ENCODE results near the gene VGLL2. TPM values are rescaled to one million over a fixed set of nuclear protein-coding genes. Genes with fewer than 3 reads are reported as not detected.

VGLL2 gene
- total RNA-seq, 4 donors from 2014 or later: not detected

DNA sequence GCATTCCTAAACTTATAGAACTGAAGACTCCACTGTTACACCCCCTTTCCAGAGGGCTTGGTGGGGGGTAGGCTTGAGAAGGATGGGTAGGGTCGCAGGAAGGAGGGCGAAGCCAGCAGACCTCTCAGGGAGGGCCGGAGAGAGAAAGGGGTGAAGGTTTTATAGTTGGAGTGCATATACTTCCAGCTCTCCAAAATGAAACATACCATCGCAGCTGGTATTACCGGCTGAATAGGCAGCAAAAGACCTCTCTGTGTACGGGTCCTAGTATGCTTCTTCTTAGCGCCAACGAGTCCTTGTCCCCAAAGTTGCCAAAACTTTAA lies 1.0 kb upstream of the VGLL2 start:
- Histone ChIP-seq H3K27ac (replicated peaks in 1 of 4) (no peak overlapping the region), H3K36me3 (no peaks in the 10 kb centered on the region), H3K27me3 (peaks cover 4 to 85% (median 54%) of the 10 kb centered on the region in 4 donors), H3K4me1 (peaks cover 19 to 29% (median 26%) of the 10 kb centered on the region in 4 donors), H3K4me3 (peak overlapping the region; percentile 51 to 59 (median 52)), H3K9me3 (no peaks in the 10 kb centered on the region)
- intact Hi-C loops (cut with DNase I): no loop called here
- DNase-seq (ENCODE audit: extremely low spot score): no peak
- WGBS: 3% methylated on average over 8 of the region's 8 CpGs
- TF ChIP-seq EP300 (IDR thresholded peaks at IDR 0.05) (no peak), POLR2A (IDR thresholded peaks at IDR 0.05; ENCODE audit: low read depth) (no peak), CTCF (IDR thresholded peaks at IDR 0.05) (no peak), POLR2AphosphoS5 (IDR thresholded peaks at IDR 0.05) (no peak)

DNA sequence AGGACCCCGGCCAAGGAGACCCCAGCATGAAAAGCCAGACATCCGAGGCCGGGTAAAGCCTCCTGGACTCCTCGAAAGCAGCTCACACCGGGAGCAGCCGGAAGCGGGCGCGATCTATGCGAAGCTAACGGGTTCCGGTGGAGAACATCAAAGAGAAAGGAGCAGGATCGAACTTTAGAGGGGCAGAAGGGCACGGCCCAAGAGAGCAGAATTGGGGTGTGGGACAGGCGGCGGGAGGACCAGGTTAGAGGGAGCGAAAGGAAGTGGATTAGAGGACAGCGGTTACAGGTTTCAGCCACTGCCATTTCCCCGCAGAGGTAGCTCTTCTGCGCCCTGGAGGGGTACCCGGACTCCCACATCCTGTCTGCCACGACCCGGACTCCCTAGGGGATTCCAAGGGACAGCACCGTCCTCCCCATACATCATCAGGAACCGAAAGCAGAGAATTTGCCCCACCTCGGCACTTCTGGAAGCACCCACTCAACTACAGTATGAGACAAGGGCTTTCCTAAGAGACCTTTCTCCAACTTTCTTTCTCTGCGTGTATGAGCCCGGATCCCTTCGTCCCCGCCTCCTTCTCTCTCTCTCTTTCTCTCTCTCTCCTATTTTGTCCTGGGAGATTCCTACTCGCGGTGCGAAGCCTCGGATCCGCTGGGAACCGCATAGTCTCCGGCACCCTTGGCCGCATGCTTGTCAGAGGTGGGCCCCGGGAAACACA lies 507 bp upstream of the VGLL2 start:
- intact Hi-C loops (cut with DNase I): no loop called here
- no peaks in the 10 kb centered on the region for H3K9me3 ChIP-seq
- WGBS: 0% methylated on average over 36 of the region's 39 CpGs

DNA sequence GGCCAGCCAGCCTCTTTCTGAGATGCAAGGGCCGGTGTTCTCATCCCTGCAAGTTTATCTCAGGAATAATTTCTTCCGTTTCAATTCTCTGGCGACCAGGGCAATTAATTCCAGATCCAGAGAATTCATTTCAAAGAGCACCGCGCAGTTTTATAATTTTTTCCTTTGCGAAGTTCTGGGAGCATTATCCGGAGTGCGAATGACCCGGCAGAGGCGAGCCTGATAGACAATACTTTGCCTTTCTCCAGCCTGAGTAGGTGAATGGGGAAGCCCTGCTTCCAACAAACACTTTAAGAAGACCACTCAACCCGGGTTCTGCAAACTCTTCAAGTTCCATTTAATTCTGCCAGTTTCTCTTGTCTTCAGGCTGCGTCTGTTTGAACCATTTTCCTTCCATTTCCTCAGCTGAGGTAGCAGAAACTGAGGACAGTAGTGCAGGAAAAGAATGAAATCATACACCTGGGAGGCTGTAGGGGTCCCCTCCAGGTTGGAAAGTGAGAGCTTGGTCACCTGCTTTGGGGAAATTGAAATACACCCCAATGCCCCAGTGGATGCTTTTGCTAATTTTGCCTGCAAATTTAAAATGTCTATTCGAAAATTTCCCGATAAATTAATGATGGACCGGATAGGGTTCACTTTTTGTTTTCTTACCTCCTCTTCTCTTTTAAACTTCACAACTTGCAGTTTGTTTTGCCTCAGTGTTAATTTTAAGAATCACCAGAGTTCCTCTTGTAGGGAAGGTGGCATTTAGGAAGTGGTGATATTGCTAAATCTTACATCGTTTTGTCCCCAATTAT lies 1.1 kb downstream of the VGLL2 start:
- peak overlapping the region; percentile 51 to 59 (median 52) for H3K4me3 ChIP-seq
- intact Hi-C loops (cut with DNase I): no loop called here
- 14% methylated on average over 16 of the region's 16 CpGs for WGBS
- peaks cover 23 to 45% (median 39%) of the 10 kb centered on the region in 4 donors for H3K4me1 ChIP-seq
- H3K36me3 ChIP-seq: no peaks in the 10 kb centered on the region
- no peak for TF ChIP-seq POLR2AphosphoS5 (IDR thresholded peaks at IDR 0.05)
- TF ChIP-seq POLR2A (IDR thresholded peaks at IDR 0.05; ENCODE audit: low read depth): no peak
- no peak for TF ChIP-seq CTCF (IDR thresholded peaks at IDR 0.05)
- no peak for TF ChIP-seq EP300 (IDR thresholded peaks at IDR 0.05)
- H3K9me3 ChIP-seq: no peaks in the 10 kb centered on the region
- no peak overlapping the region for H3K27ac ChIP-seq (replicated peaks in 1 of 4)
- peaks cover 4 to 99% (median 71%) of the 10 kb centered on the region in 4 donors for H3K27me3 ChIP-seq
- peak; percentile 57 for DNase-seq (ENCODE audit: extremely low spot score)

More for the DNA sequence above, 507 bp upstream of the VGLL2 start:
- Histone ChIP-seq H3K27me3 (peaks cover 4 to 90% (median 59%) of the 10 kb centered on the region in 4 donors), H3K4me1 (peaks cover 19 to 31% (median 27%) of the 10 kb centered on the region in 4 donors), H3K4me3 (peak overlapping the region; percentile 51 to 59 (median 52)), H3K36me3 (no peaks in the 10 kb centered on the region), H3K27ac (replicated peaks in 1 of 4) (no peak overlapping the region)
- DNase-seq (ENCODE audit: extremely low spot score): no peak
- TF ChIP-seq POLR2AphosphoS5 (IDR thresholded peaks at IDR 0.05): peak in 1 of 2 donors; percentile 49
- no peak for TF ChIP-seq CTCF (IDR thresholded peaks at IDR 0.05)

- intact Hi-C loops (cut with DNase I): no loop called here
- 28% methylated on average over 5 of the region's 5 CpGs for WGBS
- peaks cover 23 to 45% (median 39%) of the 10 kb centered on the region in 4 donors for H3K4me1 ChIP-seq
- no peak overlapping the region for H3K4me3 ChIP-seq
- H3K27ac ChIP-seq (replicated peaks in 1 of 4): no peak overlapping the region
- H3K9me3 ChIP-seq: no peaks in the 10 kb centered on the region
- H3K36me3 ChIP-seq: no peaks in the 10 kb centered on the region
- peak; percentile 60 for DNase-seq (ENCODE audit: extremely low spot score)
- no peak for TF ChIP-seq POLR2A (IDR thresholded peaks at IDR 0.05; ENCODE audit: low read depth)
- no peak for TF ChIP-seq EP300 (IDR thresholded peaks at IDR 0.05)
- no peak for TF ChIP-seq CTCF (IDR thresholded peaks at IDR 0.05)
- TF ChIP-seq POLR2AphosphoS5 (IDR thresholded peaks at IDR 0.05): no peak
- peaks cover 4 to 100% (median 77%) of the 10 kb centered on the region in 4 donors for H3K27me3 ChIP-seq
Observed at GRCh38 chr6:117267054-117267347, 1.6 kb downstream of the VGLL2 start.
